GM12878 (cell line): ENCODE measurements around the gene PCDH15. TPM values are rescaled to one million over a fixed set of nuclear protein-coding genes. Genes with fewer than 3 reads are reported as not detected.

Experiments
- ATAC-seq: fragments of 200-7000 bp; cut with Tn5 transposase; 3 replicates; pipeline ENCODE4 v1.9.1; 2020; ENCODE audit warnings: mild to moderate bottlenecking, moderate library complexity
- BruUV-seq: library from RNA; stranded (reverse); fragments of 400-500 nt; replicated peaks from 2 replicates; lab custom pipeline; 2021; lab: Mats Ljungman, UMichigan
- CTCF ChIA-PET: fragments of 300-600 bp; sonication (Branson Sonifier 250); formaldehyde crosslinking; extraction: SDS; loops from one replicate; lab custom pipeline; 2021; ENCODE audit warnings: inconsistent platforms; lab: Yijun Ruan, JAX
- POLR2A ChIA-PET: fragments of 350-600 bp; formaldehyde crosslinking; extraction: SDS; loops from one replicate; lab custom pipeline; 2021; ENCODE audit warnings: inconsistent platforms; lab: Charles Lee
- RAD21 ChIA-PET: fragments of 300-600 bp; sonication (Branson Sonifier 250); formaldehyde crosslinking; loops from one replicate; lab custom pipeline; 2023; ENCODE audit warnings: antibody characterized with exemption; ENCODE audit not compliant: unreplicated experiment; lab: Charles Lee
- SMC1A ChIA-PET: fragments of 300-600 bp; sonication (Branson Sonifier 250); formaldehyde crosslinking; loops from one replicate; lab custom pipeline; 2023; ENCODE audit not compliant: unreplicated experiment, uncharacterized antibody; lab: Charles Lee
- DNase-seq: peaks from one replicate; pipeline ENCODE4 v3.0.0-alpha.2; 2011; ENCODE audit warnings: low read depth, low spot score
- FAIRE-seq: peaks from 3 replicates; lab custom pipeline; 2011; peaks lifted over from hg19 to GRCh38; lab: Jason Lieb, UNC
- H2AFZ ChIP-seq: 2 replicates; pipeline ENCODE4 v1.6.0; 2011; ENCODE audit warnings: low read depth, low read length, control low read depth; ENCODE audit not compliant: control insufficient read depth
- H3K27ac ChIP-seq: 2 replicates; pipeline ENCODE4 v1.5.1; 2011; ENCODE audit warnings: control low read depth; ENCODE audit not compliant: control insufficient read depth, insufficient read depth
- H3K27me3 ChIP-seq, 2 experiments: replicated peaks in 1 of 2; 2 replicates each; pipeline versions ENCODE4 v1.6.0 to v1.6.1; 2011; ENCODE audit warnings: low read length in 1 of 2; ENCODE audit not compliant: control insufficient read depth in 2 of 2, insufficient read depth in 2 of 2
- H3K36me3 ChIP-seq, 2 experiments: 2 replicates each; pipeline ENCODE4 v1.5.1; 2011; ENCODE audit warnings: low read length in 1 of 2; ENCODE audit not compliant: control insufficient read depth in 2 of 2, insufficient read depth in 2 of 2
- H3K4me1 ChIP-seq: 2 replicates; pipeline ENCODE4 v1.6.1; 2011; ENCODE audit warnings: mild to moderate bottlenecking, low read length, moderate library complexity, mixed read lengths; ENCODE audit not compliant: control insufficient read depth, insufficient read depth
- H3K4me2 ChIP-seq: 2 replicates; pipeline ENCODE4 v1.6.0; 2011; ENCODE audit warnings: control low read depth; ENCODE audit not compliant: control insufficient read depth, insufficient read depth
- H3K4me3 ChIP-seq: fragments of 200-600 bp; sonication (generic); 2 replicates; pipeline ENCODE4 v1.5.1; 2016
- H3K79me2 ChIP-seq: 2 replicates; pipeline ENCODE4 v1.6.0; 2011; ENCODE audit warnings: low read length; ENCODE audit not compliant: control insufficient read depth, insufficient read depth
- H3K9ac ChIP-seq: 2 replicates; pipeline ENCODE4 v1.8.0; 2011; ENCODE audit warnings: low read length, control low read depth, mixed read lengths; ENCODE audit not compliant: control insufficient read depth, insufficient read depth
- H3K9me3 ChIP-seq: replicated peaks from 3 replicates; pipeline ENCODE4 v1.5.1; 2011; ENCODE audit warnings: mild to moderate bottlenecking, low read length; ENCODE audit not compliant: control insufficient read depth, insufficient read depth
- H4K20me1 ChIP-seq: 2 replicates; pipeline ENCODE4 v1.6.0; 2011; ENCODE audit not compliant: control insufficient read depth, insufficient read depth
- ATF3 ChIP-seq: IDR thresholded peaks from 2 replicates; pipeline ENCODE4 v1.6.1; 2011; ENCODE audit warnings: low read depth, mild to moderate bottlenecking, low read length, moderate library complexity, borderline replicate concordance; ENCODE audit errors: extremely low read depth
- CBX5 ChIP-seq: sonication (generic); IDR thresholded peaks from 2 replicates; pipeline ENCODE4 v1.6.1; 2016; ENCODE audit warnings: low read depth, moderate library complexity, mild to moderate bottlenecking, inconsistent platforms
- E2F4 ChIP-seq: IDR thresholded peaks from 2 replicates; pipeline ENCODE4 v1.6.1; 2012; ENCODE audit warnings: low read depth, low read length, improper control_type of control experiment
- HCFC1 ChIP-seq: fragments of 150-350 bp; IDR thresholded peaks from 2 replicates; pipeline ENCODE4 v1.6.1; 2014; ENCODE audit warnings: low read length
- KDM1A ChIP-seq: fragments of 200-600 bp; sonication (generic); IDR thresholded peaks from 2 replicates; pipeline ENCODE4 v1.6.1; 2016; ENCODE audit warnings: borderline replicate concordance
- MEF2A ChIP-seq: IDR thresholded peaks from 2 replicates; pipeline ENCODE4 v1.6.1; 2011; ENCODE audit warnings: low read depth, mild to moderate bottlenecking, low read length, moderate library complexity; ENCODE audit not compliant: insufficient read depth
- NKRF ChIP-seq: fragments of 450-650 bp; conservative IDR thresholded peaks from 2 replicates; pipeline ENCODE4 v1.6.1; 2017; ENCODE audit warnings: mild to moderate bottlenecking, moderate library complexity
- PML ChIP-seq: IDR thresholded peaks from 2 replicates; pipeline ENCODE4 v1.6.1; 2012; ENCODE audit warnings: low read length, inconsistent platforms
- POLR2AphosphoS2 ChIP-seq: IDR thresholded peaks from 2 replicates; pipeline ENCODE4 v1.6.1; 2011; ENCODE audit warnings: low read depth, mild to moderate bottlenecking, low read length, improper control_type of control experiment, moderate library complexity
- RAD21 ChIP-seq: IDR thresholded peaks from 2 replicates; pipeline ENCODE4 v1.6.1; 2011; ENCODE audit warnings: mild to moderate bottlenecking, low read depth, low read length, moderate library complexity; ENCODE audit not compliant: insufficient read depth
- SMAD5 ChIP-seq: IDR thresholded peaks from 2 replicates; pipeline ENCODE4 v1.6.1; 2016; ENCODE audit warnings: antibody characterized with exemption, low read depth
- SP1 ChIP-seq: IDR thresholded peaks from one replicate; pipeline ENCODE4 v1.6.1; 2011; ENCODE audit warnings: low read depth, low read length
- ZBTB11 ChIP-seq: fragments of 450-650 bp; formaldehyde crosslinking; IDR thresholded peaks from 2 replicates; pipeline ENCODE4 v1.5.0; 2022; ENCODE audit warnings: mild to moderate bottlenecking, missing genetic modification characterization
- ZNF592 ChIP-seq: fragments of 450-650 bp; IDR thresholded peaks from 2 replicates; pipeline ENCODE4 v1.6.1; 2017; ENCODE audit warnings: mild to moderate bottlenecking, moderate library complexity
- WGBS: methylation state at CpG from one replicate; pipeline ENCODE4 v1.1.6; 2016; ENCODE audit warnings: low lambda C conversion rate; ENCODE audit not compliant: insufficient replicate concordance, insufficient coverage; ENCODE audit errors: missing lambda C conversion rate; 5-methylcytosine and 5-hydroxymethylcytosine counted together
- in situ Hi-C: fragments of 300-500 bp; cut with MboI; formaldehyde crosslinking; loops from 9 replicates; pipeline ENCODE4 v1.14.3; 2018; ENCODE audit warnings: mixed read lengths
- intact Hi-C: fragments of 100-400 bp; cut with micrococcal nuclease; formaldehyde crosslinking; loops from one replicate; pipeline ENCODE4 v1.14.2; 2022; ENCODE audit not compliant: unreplicated experiment
- polyA plus RNA-seq, 11 experiments: library from polyadenylated mRNA; depleted of rRNA in 4 of 11; unstranded in 6 of 11; stranded (reverse) in 5 of 11; fragments of >200 nt; fragmentation: Nextera tagmentation in 4 of 11; fragmentation: Illumina TruSeq in 1 of 11; extraction: Ambion mirVana in 4 of 11; extraction: Trizol in 1 of 11; gene quantifications; 1 replicate in 1 of 11; 2 replicates in 10 of 11; pipeline versions ENCODE4 v1.2.1 to v1.2.3, GENCODE V29; 2011 to 2016; ENCODE audit warnings: inconsistent platforms in 2 of 11, missing spikeins in 2 of 11, low read depth in 1 of 11
- total RNA-seq, 4 experiments: library from RNA; depleted of rRNA in 3 of 4; stranded (reverse); fragments of >200 nt in 3 of 4; fragmentation: Illumina TruSeq in 1 of 4; extraction: Trizol in 1 of 4; gene quantifications; 2 replicates each; pipeline versions ENCODE4 v1.2.1 to v1.2.3, GENCODE V29; 2013 to 2021

PCDH15 gene
- total and polyA plus RNA-seq, 10 of the 15 experiments (the other 5 are each of a cell fraction or from before 2014, with no cell fraction given): 0.03 to 0.52 (median 0.07) TPM; not detected in 6

- no peaks in the 10 kb centered on the region for H3K9me3 ChIP-seq
- DNase-seq (no peak), ATAC-seq (no peak), FAIRE-seq (no peak)
- 86% methylated on average over 1 of the region's 1 CpG for WGBS
- ChIA-PET CTCF (no interaction called here), RAD21 (no interaction called here), SMC1A (interaction anchor here (0.8 kb wide), 1 partner anchor 17 kb away, joined by 3 read pairs; no protein-coding TSS in a partner anchor), POLR2A (no interaction called here)
- in situ Hi-C loops (no loop called here), intact Hi-C loops (no loop called here)
- H3K27ac ChIP-seq: no peak overlapping the region
- no peaks in the 10 kb centered on the region for H3K27me3 ChIP-seq
- no peak overlapping the region for H3K9ac ChIP-seq
- no peak overlapping the region for H3K4me2 ChIP-seq
- BruUV-seq: no TSS peak
- H3K79me2 ChIP-seq: no peaks in the 10 kb centered on the region
- no peaks in the 10 kb centered on the region for H3K36me3 ChIP-seq
- no peaks in the 10 kb centered on the region for H3K4me1 ChIP-seq
- no peaks in the 10 kb centered on the region for H4K20me1 ChIP-seq
- no peak overlapping the region for H3K4me3 ChIP-seq
- H2AFZ ChIP-seq: no peak overlapping the region
- no peak for TF ChIP-seq ZNF592
- TF ChIP-seq E2F4: no peak
- no peak for TF ChIP-seq NKRF
- TF ChIP-seq HCFC1: no peak
- no peak for TF ChIP-seq ATF3
- no peak for TF ChIP-seq POLR2AphosphoS2
- no peak for TF ChIP-seq RAD21
- no peak for TF ChIP-seq KDM1A
- TF ChIP-seq MEF2A: no peak
- TF ChIP-seq ZBTB11 (CRISPR knock-in tag): no peak
- no peak for TF ChIP-seq PML
- no peak for TF ChIP-seq SP1
- no peak for TF ChIP-seq SMAD5
- no peak for TF ChIP-seq CBX5
These were observed 680.2 kb downstream of the PCDH15 start for GRCh38 chr10:54120806-54121205.
